MV-4-11 (cell line): ENCODE measurements around the gene PITPNC1.
"Not testable (repeated sequence)": the region's sequence is repeated elsewhere in the genome, so short reads cannot be mapped to it uniquely, and the experiment has no call there.

Experiments used
- DNase-seq: peaks from one replicate; lab custom pipeline; 2025; lab: John Stamatoyannopoulos, UW

Gene PITPNC1

GRCh38 chr17:67651218-67651579 is 274.1 kb downstream of the PITPNC1 start:
- not testable (repeated sequence) for DNase-seq

GRCh38 chr17:67652433-67652832 is 275.4 kb downstream of the PITPNC1 start:
- DNase-seq, result no peak

GRCh38 chr17:67655478-67656148 is 278.5 kb downstream of the PITPNC1 start:
- DNase-seq, result no peak

GRCh38 chr17:67656494-67657203 is 279.6 kb downstream of the PITPNC1 start:
- DNase-seq, result no peak

GRCh38 chr17:67657596-67657995 is 280.5 kb downstream of the PITPNC1 start:
- no peak for DNase-seq

- no peak for DNase-seq
Observed at GRCh38 chr17:67658265-67658664, 281.2 kb downstream of the PITPNC1 start.

- no peak for DNase-seq
Observed at GRCh38 chr17:67659028-67659427, 281.9 kb downstream of the PITPNC1 start.

- DNase-seq, result no peak
Observed at GRCh38 chr17:67662712-67663111, 285.6 kb downstream of the PITPNC1 start.

GRCh38 chr17:67663457-67663856 is 286.4 kb downstream of the PITPNC1 start:
- no peak for DNase-seq

GRCh38 chr17:67666028-67666427 is 288.9 kb downstream of the PITPNC1 start:
- DNase-seq, result no peak

- no peak for DNase-seq
Observed at GRCh38 chr17:67666710-67667109, 289.6 kb downstream of the PITPNC1 start.

- no peak for DNase-seq
Observed at GRCh38 chr17:67671493-67671892, 294.4 kb downstream of the PITPNC1 start.

GRCh38 chr17:67672592-67673335 is 295.7 kb downstream of the PITPNC1 start:
- no peak for DNase-seq

- DNase-seq, result no peak
Observed at GRCh38 chr17:67675481-67675880, 298.4 kb downstream of the PITPNC1 start.

GRCh38 chr17:67676305-67676704 is 299.2 kb downstream of the PITPNC1 start:
- DNase-seq, result no peak

- DNase-seq, result no peak
Observed at GRCh38 chr17:67678414-67678813, 301.3 kb downstream of the PITPNC1 start.

GRCh38 chr17:67679225-67679624 is 302.1 kb downstream of the PITPNC1 start:
- no peak for DNase-seq

- DNase-seq, result no peak
Observed at GRCh38 chr17:67679721-67680120, 302.6 kb downstream of the PITPNC1 start.

- DNase-seq, result no peak
Observed at GRCh38 chr17:67680445-67681224, 303.6 kb downstream of the PITPNC1 start.

- DNase-seq, result no peak
Observed at GRCh38 chr17:67682196-67682595, 305.1 kb downstream of the PITPNC1 start.

GRCh38 chr17:67685351-67685750 is 308.3 kb downstream of the PITPNC1 start:
- DNase-seq, result no peak

GRCh38 chr17:67686241-67686640 is 309.2 kb downstream of the PITPNC1 start:
- DNase-seq, result peak; percentile 31
